Measurements from ENCODE around the gene RERE.

DNA sequence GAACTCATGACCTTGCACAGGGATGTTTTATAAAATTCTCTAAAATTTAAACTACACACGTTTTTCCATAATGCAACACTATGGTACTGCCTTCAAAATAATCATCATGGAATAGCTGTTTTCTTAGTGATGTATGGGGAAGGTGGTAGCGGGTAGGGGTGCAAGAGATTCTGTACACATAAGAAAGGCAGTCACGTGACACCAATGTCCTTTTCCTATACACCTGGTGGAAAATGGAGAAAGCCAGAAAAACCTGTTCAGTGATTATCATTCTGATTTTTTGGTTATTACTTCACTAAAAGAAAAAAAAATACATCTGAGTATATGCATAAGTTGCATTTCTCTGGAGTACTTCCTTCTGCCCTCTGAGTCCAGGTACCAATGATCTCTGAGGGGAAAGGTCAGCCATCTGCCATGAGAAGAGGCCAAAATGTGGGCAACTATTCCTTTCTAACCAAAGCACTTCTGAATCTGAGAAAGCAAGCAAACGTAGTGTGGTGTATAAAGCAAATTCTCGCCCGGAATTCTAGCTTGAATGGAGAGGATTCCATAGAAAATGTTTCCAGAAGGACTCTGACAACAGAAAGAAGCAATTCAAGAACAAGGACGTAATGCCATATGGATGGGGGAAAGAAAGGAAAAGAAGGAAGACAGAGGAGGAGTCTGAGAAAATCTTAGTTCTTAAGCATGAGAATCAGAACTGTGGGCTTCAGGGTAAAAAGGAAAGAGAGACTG, 137.3 kb downstream of the RERE start:
- TF ChIP-seq ELF4 (IDR thresholded peaks at IDR 0.05) (no peak), BHLHE40 (IDR thresholded peaks at IDR 0.05; ENCODE audit: borderline replicate concordance) (no peak), NFRKB (IDR thresholded peaks at IDR 0.05) (no peak), L3MBTL2 (conservative IDR thresholded peaks at IDR 0.05) (no peak), LEF1 (IDR thresholded peaks at IDR 0.05; ENCODE audit: borderline replicate concordance) (no peak), SUZ12 (IDR thresholded peaks at IDR 0.05) (no peak), ARNT (IDR thresholded peaks at IDR 0.05) (no peak), HDGF (IDR thresholded peaks at IDR 0.05; ENCODE audit: borderline replicate concordance) (no peak), FOXK2 (IDR thresholded peaks at IDR 0.05) (no peak), SP1 (IDR thresholded peaks at IDR 0.05) (no peak), TARDBP (IDR thresholded peaks at IDR 0.05) (no peak), FOXM1 (IDR thresholded peaks at IDR 0.05; ENCODE audit: borderline replicate concordance) (no peak), ZNF384 (IDR thresholded peaks at IDR 0.05) (no peak)
- TF ChIP-seq, protein P1, sequence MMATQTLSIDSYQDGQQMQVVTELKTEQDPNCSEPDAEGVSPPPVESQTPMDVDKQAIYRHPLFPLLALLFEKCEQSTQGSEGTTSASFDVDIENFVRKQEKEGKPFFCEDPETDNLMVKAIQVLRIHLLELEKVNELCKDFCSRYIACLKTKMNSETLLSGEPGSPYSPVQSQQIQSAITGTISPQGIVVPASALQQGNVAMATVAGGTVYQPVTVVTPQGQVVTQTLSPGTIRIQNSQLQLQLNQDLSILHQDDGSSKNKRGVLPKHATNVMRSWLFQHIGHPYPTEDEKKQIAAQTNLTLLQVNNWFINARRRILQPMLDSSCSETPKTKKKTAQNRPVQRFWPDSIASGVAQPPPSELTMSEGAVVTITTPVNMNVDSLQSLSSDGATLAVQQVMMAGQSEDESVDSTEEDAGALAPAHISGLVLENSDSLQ (IDR thresholded peaks at IDR 0.05) = no peak
